Measurements from ENCODE around the gene MUSTN1.

The MUSTN1 gene

DNA sequence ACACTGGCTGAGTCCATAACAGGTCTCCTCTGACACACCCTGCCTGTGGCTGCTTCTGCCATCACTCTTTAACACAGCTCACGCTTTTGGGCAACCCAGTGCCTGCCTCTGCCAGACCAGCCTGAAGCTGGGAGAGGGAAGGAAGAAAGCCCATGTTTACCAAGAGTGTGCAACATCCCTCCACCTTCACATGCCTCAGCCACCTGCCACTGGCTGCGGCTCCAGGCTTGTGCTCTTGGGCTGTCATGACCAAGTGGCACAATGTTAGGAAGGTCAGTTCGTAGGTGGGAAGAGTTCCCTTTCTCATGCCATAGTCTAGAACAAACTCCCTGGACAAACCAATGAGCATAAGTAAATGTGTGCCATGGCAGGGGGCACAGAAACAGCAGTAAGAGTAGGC lies 42.3 kb upstream of the MUSTN1 start:
- DNase-seq (ENCODE audit: low read depth): no peak
- TF ChIP-seq, protein P1, sequence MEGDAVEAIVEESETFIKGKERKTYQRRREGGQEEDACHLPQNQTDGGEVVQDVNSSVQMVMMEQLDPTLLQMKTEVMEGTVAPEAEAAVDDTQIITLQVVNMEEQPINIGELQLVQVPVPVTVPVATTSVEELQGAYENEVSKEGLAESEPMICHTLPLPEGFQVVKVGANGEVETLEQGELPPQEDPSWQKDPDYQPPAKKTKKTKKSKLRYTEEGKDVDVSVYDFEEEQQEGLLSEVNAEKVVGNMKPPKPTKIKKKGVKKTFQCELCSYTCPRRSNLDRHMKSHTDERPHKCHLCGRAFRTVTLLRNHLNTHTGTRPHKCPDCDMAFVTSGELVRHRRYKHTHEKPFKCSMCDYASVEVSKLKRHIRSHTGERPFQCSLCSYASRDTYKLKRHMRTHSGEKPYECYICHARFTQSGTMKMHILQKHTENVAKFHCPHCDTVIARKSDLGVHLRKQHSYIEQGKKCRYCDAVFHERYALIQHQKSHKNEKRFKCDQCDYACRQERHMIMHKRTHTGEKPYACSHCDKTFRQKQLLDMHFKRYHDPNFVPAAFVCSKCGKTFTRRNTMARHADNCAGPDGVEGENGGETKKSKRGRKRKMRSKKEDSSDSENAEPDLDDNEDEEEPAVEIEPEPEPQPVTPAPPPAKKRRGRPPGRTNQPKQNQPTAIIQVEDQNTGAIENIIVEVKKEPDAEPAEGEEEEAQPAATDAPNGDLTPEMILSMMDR (IDR thresholded peaks at IDR 0.05; ENCODE audit: insufficient read depth, low read depth, low read length, missing control alignments): no peak
- H3K4me3 ChIP-seq (ENCODE audit: low read depth, low read length): no peak overlapping the region

DNA sequence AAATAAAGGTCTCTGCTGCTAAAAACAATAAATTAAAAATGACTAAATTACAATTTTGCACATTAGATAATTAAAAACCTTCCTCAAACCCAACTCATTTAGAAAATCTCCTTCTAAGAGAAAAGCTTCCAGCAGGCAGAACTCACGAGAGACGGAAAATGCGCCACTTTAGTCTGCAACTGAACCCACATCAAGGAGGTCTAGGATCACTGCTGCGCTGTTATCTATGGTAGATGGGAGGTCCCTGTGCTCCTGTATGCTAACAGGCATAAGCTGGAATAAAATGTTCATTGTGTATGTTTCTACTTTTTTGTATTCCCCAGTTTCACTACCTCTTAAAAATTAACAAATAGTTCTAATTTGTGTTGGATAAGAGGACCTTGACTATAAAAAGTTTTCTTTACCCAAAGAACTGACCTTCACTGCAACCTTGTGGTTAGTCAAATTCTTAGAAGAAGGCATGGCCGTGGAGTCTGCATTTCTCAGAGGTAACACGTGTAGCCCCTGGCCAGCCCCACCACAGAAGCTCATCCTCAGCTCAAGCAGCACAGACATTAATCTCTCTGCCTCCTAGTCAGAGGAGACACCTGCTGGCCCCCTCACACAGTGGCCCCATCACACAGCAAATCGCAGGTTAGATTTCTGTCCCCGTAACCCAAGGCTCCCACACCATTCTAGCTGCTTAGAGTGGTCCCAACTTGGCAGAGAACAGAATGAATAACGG lies 40.2 kb upstream of the MUSTN1 start:
- no peak for DNase-seq (ENCODE audit: low read depth)
- H3K4me3 ChIP-seq (ENCODE audit: low read depth, low read length): no peak overlapping the region
- TF ChIP-seq, protein P1 (IDR thresholded peaks at IDR 0.05; ENCODE audit: insufficient read depth, low read depth, low read length, missing control alignments): no peak

DNA sequence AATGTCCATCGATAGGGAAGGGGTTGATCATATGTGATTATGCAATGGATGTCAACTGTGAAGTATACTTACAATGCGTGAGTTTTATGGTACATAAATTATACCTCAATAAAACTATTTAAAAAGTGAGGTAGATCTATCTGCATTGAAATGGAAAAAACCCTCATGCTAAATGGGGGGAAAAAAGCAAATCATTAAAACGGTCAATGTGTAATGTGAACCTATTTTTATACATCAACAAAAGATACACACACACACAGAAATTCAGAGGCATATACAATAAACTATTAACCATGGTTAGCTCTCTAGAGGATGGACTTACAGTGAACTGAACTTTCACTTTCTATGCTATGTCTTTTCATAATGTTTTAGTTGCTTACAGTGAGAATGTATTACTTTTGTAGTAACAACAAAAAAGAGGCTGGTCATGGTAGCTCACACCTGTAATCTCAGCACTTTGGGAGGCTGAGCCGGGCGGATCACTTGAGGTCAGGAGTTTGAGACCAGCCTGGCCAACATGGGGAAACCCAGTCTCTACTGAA lies 39.4 kb upstream of the MUSTN1 start:
- no peak overlapping the region for H3K4me3 ChIP-seq (ENCODE audit: low read depth, low read length)
- TF ChIP-seq, protein P1 (IDR thresholded peaks at IDR 0.05; ENCODE audit: insufficient read depth, low read depth, low read length, missing control alignments): no peak
- no peak for DNase-seq (ENCODE audit: low read depth)

DNA sequence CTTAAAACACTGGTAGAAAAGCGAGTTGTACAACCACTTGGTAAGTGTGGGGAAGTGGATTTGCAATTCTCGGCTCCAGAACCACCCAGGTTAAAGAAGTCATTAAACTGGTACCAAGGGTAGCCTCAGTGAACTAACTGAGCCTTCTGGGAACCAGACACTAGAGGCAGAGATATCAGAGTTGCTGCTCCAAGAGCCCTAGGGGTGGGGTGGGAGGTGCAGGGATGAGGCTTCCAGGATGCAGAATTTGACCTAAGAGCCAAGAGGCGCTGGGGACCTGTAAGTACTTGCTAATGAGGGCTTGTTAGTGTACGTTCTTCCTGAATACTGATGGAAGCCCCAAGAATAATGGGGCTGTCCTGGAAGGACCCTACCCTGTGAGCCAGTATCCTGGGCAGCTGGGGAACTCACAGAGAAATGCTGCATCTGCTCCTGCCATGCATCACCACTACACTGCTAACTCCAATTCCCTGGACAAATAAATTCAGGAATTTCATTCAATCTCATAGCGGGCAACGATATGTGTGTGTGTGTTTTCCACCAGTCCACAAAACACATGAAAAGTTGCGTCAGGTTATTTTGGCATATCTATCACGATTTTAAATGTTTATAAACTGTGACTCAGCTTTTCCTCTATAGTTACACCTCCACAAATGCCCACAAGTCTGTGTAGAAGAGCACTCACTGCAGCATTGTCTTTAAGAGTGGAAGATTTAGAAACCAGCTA lies 38.8 kb upstream of the MUSTN1 start:
- TF ChIP-seq, protein P1 (IDR thresholded peaks at IDR 0.05; ENCODE audit: insufficient read depth, low read depth, low read length, missing control alignments): no peak
- H3K4me3 ChIP-seq (ENCODE audit: low read depth, low read length): no peak overlapping the region
- DNase-seq (ENCODE audit: low read depth): no peak

DNA sequence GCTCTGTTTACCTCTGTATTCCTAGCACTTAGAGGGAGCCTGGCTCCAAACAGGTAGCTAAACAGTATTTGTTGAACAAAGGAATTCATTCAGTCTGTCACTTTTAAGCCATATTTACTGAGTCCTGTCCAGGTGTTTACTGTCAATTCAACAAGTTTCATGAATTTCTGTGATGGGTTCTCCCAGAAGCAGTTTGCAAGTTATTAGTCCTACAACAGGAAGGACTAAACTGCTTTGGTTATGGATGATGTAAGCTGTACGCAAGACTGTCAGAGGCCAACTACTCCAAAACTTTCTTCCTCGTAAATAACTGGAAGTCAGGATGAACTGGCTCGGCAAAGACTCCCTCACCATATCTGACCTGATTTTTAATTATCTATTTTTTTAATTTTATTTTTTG lies 37.4 kb upstream of the MUSTN1 start:
- no peak for DNase-seq (ENCODE audit: low read depth)
- no peak overlapping the region for H3K4me3 ChIP-seq (ENCODE audit: low read depth, low read length)
- TF ChIP-seq, protein P1 (IDR thresholded peaks at IDR 0.05; ENCODE audit: insufficient read depth, low read depth, low read length, missing control alignments): no peak

DNA sequence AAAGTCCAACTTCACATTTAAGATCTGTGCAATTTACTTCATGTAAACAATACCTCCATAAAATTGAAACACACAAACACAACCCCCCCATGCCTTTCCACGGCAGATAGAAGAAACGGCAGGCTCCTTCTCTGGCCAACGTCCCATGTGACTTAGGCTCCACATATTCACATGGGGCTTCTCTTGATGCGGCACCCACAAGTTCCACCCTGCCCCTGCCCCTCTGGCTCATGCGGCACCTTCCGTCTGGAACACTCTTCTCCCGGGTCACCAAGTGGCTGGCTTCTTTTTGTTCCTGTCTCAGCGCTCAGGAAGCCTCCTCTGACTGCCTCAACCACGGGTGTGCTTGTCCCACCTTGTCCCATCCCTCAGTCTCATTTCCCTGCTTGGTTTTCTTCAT lies 36.9 kb upstream of the MUSTN1 start:
- H3K4me3 ChIP-seq (ENCODE audit: low read depth, low read length): no peak overlapping the region
- TF ChIP-seq, protein P1 (IDR thresholded peaks at IDR 0.05; ENCODE audit: insufficient read depth, low read depth, low read length, missing control alignments): no peak
- DNase-seq (ENCODE audit: low read depth): no peak

All from GM12865 (cell line).